A673 (cell line): ENCODE measurements around the gene CLEC4M. TPM values are rescaled to one million over a fixed set of nuclear protein-coding genes. Genes with fewer than 3 reads are reported as not detected.

ENCODE experiments used
- BruUV-seq: library from RNA; stranded (reverse); fragments of 400-500 nt; replicated peaks from 2 replicates; lab custom pipeline; 2021; lab: Mats Ljungman, UMichigan
- CTCF ChIA-PET: fragments of 300-600 bp; sonication (Branson Sonifier 250); formaldehyde crosslinking; loops from one replicate; lab custom pipeline; 2022; ENCODE audit warnings: antibody characterized with exemption; lab: Charles Lee
- POLR2A ChIA-PET: fragments of 300-600 bp; sonication (Branson Sonifier 250); formaldehyde crosslinking; loops from one replicate; lab custom pipeline; 2022; ENCODE audit warnings: antibody characterized with exemption; ENCODE audit not compliant: low non-redundant PET; lab: Charles Lee
- DNase-seq: peaks from one replicate; pipeline ENCODE4 v3.0.0-alpha.2; 2015; ENCODE audit warnings: low spot score
- H3K27ac ChIP-seq: fragments of 200-600 bp; sonication (generic); 2 replicates; pipeline ENCODE4 v1.5.1; 2016; ENCODE audit warnings: mixed run types, low read depth, mild to moderate bottlenecking, mixed read lengths, antibody characterized with exemption, low read length; ENCODE audit not compliant: poor library complexity, severe bottlenecking
- H3K27me3 ChIP-seq: fragments of 200-600 bp; sonication (generic); replicated peaks from 2 replicates; pipeline ENCODE4 v1.6.1; 2017; ENCODE audit warnings: mixed run types, low read depth, mild to moderate bottlenecking, mixed read lengths, antibody characterized with exemption, low read length; ENCODE audit not compliant: insufficient read depth, poor library complexity
- H3K36me3 ChIP-seq: fragments of 200-600 bp; sonication (generic); 2 replicates; pipeline ENCODE4 v1.6.1; 2016; ENCODE audit warnings: mixed run types, mild to moderate bottlenecking, mixed read lengths, antibody characterized with exemption, low read length; ENCODE audit not compliant: insufficient read depth, poor library complexity, severe bottlenecking
- H3K4me1 ChIP-seq: fragments of 200-600 bp; sonication (generic); 2 replicates; pipeline ENCODE4 v1.6.1; 2017; ENCODE audit warnings: mixed run types, mild to moderate bottlenecking, mixed read lengths, antibody characterized with exemption, low read length; ENCODE audit not compliant: insufficient read depth, poor library complexity, severe bottlenecking
- H3K4me3 ChIP-seq: fragments of 200-600 bp; sonication (generic); 2 replicates; pipeline ENCODE4 v1.5.1; 2016; ENCODE audit warnings: low read depth, mixed run types, mild to moderate bottlenecking, mixed read lengths, low read length; ENCODE audit not compliant: poor library complexity, severe bottlenecking
- H3K9me3 ChIP-seq: fragments of 200-600 bp; sonication (generic); 2 replicates; pipeline ENCODE4 v1.6.1; 2016; ENCODE audit warnings: mixed run types, low read depth, mild to moderate bottlenecking, mixed read lengths, antibody characterized with exemption, low read length; ENCODE audit not compliant: poor library complexity, severe bottlenecking
- CTCF ChIP-seq: fragments of 300-800, 200-600 bp; sonication (generic); conservative IDR thresholded peaks from 2 replicates; pipeline ENCODE4 v1.5.1; 2017; ENCODE audit warnings: low read depth, mild to moderate bottlenecking, antibody characterized with exemption, low read length, moderate library complexity, mixed read lengths
- EZH2 ChIP-seq: fragments of 200-600 bp; sonication (generic); IDR thresholded peaks from 2 replicates; pipeline ENCODE4 v1.6.1; 2017; ENCODE audit warnings: borderline replicate concordance, low read depth, mild to moderate bottlenecking, mixed read lengths, antibody characterized with exemption, low read length; ENCODE audit not compliant: poor library complexity, severe bottlenecking
- intact Hi-C: fragments of 100-400 bp; cut with micrococcal nuclease; formaldehyde crosslinking; loops from one replicate; pipeline ENCODE4 v1.10.0; 2022; ENCODE audit not compliant: unreplicated experiment
- total RNA-seq: library from RNA; stranded (reverse); gene quantifications from 2 replicates; pipeline ENCODE4 v1.2.3, GENCODE V29; 2021

Gene CLEC4M
- total RNA-seq, 1 experiment from 2014 or later, result not detected

- ChIA-PET POLR2A (no interaction called here), CTCF (no interaction called here)
- intact Hi-C loops, result no loop called here
- Histone ChIP-seq H3K27ac (no peak overlapping the region), H3K9me3 (no peaks in the 10 kb centered on the region), H3K27me3 (peaks cover 40% of the 10 kb centered on the region), H3K36me3 (no peaks in the 10 kb centered on the region), H3K4me1 (no peaks in the 10 kb centered on the region), H3K4me3 (no peak overlapping the region)
- BruUV-seq, result no TSS peak
- DNase-seq, result no peak
- TF ChIP-seq CTCF (no peak), EZH2 (no peak)
Measured at GRCh38 chr19:7742575-7742974, 20.5 kb upstream of the CLEC4M start.

DNA sequence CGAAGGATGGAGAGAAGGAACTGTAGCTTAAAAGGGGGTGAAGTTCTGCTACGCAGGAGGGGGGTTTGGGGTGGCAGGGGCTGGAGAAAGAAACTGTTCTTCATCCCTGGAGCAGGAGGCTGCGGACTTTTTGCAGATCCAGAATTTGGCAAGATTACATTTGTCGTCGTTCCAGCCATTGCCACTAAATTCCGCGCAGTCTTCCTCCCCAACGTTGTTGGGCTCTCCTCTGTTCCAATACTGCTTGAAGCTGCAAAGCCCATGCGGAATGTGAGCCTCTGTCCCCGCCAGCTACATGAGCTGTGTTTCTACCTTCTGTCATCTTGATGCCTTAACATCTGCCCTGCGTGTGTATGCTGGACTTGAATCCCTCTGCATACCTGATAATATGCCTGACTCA is 20.1 kb upstream of the CLEC4M start:
- no peaks in the 10 kb centered on the region for H3K9me3 ChIP-seq
- no peak overlapping the region for H3K4me3 ChIP-seq
- ChIA-PET CTCF (no interaction called here), POLR2A (no interaction called here)
- H3K27ac ChIP-seq, result no peak overlapping the region
- no peaks in the 10 kb centered on the region for H3K4me1 ChIP-seq
- BruUV-seq, result no TSS peak
- intact Hi-C loops, result no loop called here
- H3K36me3 ChIP-seq, result no peaks in the 10 kb centered on the region
- TF ChIP-seq EZH2 (no peak), CTCF (no peak)
- no peak for DNase-seq
- H3K27me3 ChIP-seq, result peaks cover 40% of the 10 kb centered on the region

GRCh38 chr19:7743425-7743841 is 19.6 kb upstream of the CLEC4M start:
- ChIA-PET POLR2A (no interaction called here), CTCF (no interaction called here)
- no peaks in the 10 kb centered on the region for H3K4me1 ChIP-seq
- no peak overlapping the region for H3K4me3 ChIP-seq
- BruUV-seq, result no TSS peak
- peaks cover 40% of the 10 kb centered on the region for H3K27me3 ChIP-seq
- intact Hi-C loops, result no loop called here
- TF ChIP-seq EZH2, result no peak
- no peak for TF ChIP-seq CTCF
- no peaks in the 10 kb centered on the region for H3K9me3 ChIP-seq
- no peak overlapping the region for H3K27ac ChIP-seq
- H3K36me3 ChIP-seq, result no peaks in the 10 kb centered on the region
- no peak for DNase-seq
